ENCODE results near the gene PRPS1L1. TPM values are rescaled to one million over a fixed set of nuclear protein-coding genes. Genes with fewer than 3 reads are reported as not detected.

The PRPS1L1 gene
- total RNA-seq, 8 experiments from 2014 or later: 0.46 to 0.52 TPM; not detected in 6

DNA sequence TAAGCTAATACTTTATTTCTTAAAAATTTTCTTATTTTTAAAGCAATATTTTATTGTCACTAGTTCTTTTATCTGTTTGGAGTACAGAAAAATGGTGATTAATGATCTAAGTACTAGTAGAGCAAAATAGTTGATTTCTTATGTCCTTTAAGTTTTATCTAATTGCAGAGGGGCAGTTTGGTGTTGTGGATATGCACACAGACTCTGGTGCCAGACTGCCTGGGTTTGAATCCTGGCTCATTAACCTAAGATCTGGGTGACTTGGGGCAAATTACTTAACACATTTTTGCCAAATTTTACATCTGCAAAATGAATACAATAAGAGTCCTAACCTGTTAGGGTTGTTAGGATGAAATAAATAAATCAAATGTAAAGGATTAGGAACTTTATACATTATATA is 10.7 kb upstream of the PRPS1L1 start:
- no peaks in the 10 kb centered on the region for H3K4me1 ChIP-seq (replicated peaks in 1 of 2)
- H3K4me3 ChIP-seq: no peak overlapping the region
- peak in 1 of 8 experiments; percentile 21 for ATAC-seq (replicated peaks in 6 of 8)
- no peak overlapping the region for H3K27ac ChIP-seq
- in situ Hi-C loops (cut with MboI; ENCODE audit: low pct_unique_long_range_greater_than_20kb in 2 of 9, low sequenced_read_pairs in 9 of 9, unreplicated experiment in 9 of 9): no loop called here

DNA sequence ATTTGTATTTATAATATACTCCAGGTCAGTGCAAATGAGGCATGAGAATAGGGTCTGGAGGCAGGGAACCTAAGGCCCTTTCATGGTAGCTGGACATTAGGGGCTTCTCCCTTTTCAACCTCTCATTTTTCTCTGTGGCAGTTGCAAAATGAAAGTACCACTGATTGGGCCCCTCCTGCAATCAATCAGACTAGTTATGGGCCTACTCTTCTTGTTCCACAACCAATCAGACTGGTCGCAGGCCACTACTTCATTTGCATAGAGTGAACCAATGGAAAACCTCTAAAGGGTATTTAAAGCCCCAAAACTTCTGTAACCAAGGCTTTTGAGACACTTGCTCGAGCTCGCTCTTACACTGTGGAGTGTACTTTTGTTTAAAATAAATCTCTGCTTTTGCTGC is 10.0 kb upstream of the PRPS1L1 start:
- no peak for ATAC-seq (replicated peaks in 6 of 8)
- Histone ChIP-seq H3K27ac (no peak overlapping the region), H3K4me1 (replicated peaks in 1 of 2) (no peaks in the 10 kb centered on the region), H3K4me3 (no peak overlapping the region)
- 60 to 100% (median 94%) methylated on average over 1 to 3 of the region's 3 CpGs; no CpG with 5 or more reads in 2 of the 10 experiments for WGBS, 10 experiments
- in situ Hi-C loops (cut with MboI; ENCODE audit: low pct_unique_long_range_greater_than_20kb in 2 of 9, low sequenced_read_pairs in 9 of 9, unreplicated experiment in 9 of 9): no loop called here

DNA sequence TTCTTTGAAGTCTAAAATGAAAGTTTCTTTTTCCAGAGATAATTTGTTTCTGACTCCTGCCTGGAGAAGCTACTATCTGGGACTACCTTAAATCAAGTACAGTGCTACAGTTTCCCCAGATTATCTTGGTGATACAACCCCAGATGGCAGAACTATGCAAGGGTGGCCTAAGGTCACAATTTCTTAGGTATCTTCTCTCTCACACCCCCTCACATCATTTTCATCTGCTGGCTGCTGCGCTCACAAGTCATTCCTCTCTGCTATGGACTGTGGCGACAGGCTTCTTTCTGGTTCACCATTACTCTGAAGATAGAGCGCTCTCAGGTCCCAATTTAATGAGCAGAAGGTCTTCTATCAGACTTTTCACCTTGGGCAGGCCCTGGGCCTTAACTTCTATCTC is 9.1 kb upstream of the PRPS1L1 start:
- 67 to 92% (median 82%) methylated on average over 1 to 3 of the region's 3 CpGs; no CpG with 5 or more reads in 6 of the 10 experiments for WGBS, 10 experiments
- Histone ChIP-seq H3K4me1 (replicated peaks in 1 of 2) (no peaks in the 10 kb centered on the region), H3K27ac (no peak overlapping the region), H3K4me3 (no peak overlapping the region)
- in situ Hi-C loops (cut with MboI; ENCODE audit: low pct_unique_long_range_greater_than_20kb in 2 of 9, low sequenced_read_pairs in 9 of 9, unreplicated experiment in 9 of 9): no loop called here
- no peak for ATAC-seq (replicated peaks in 6 of 8)

DNA sequence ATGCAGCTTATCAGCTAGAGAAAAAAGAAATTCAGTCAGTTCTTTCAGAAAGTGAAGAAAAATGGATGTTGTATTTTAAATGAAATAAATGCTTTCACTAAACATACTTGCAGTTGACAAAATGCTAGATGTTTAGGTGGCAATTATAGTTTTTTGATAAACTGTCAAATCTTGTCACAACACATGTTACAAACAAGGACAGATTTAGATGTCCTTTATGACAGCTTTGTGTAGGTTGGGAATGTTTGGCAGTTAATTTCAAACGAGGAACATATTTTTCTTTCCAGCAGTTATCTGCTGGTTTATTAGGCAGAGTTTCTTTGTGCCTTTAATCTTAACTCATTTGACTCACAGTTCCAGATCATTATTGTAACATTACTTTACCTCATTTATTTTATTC is 3.1 kb upstream of the PRPS1L1 start:
- no peak for ATAC-seq (replicated peaks in 6 of 8)
- H3K4me1 ChIP-seq (replicated peaks in 1 of 2): no peaks in the 10 kb centered on the region
- in situ Hi-C loops (cut with MboI; ENCODE audit: low pct_unique_long_range_greater_than_20kb in 2 of 9, low sequenced_read_pairs in 9 of 9, unreplicated experiment in 9 of 9): no loop called here
- H3K27ac ChIP-seq: no peak overlapping the region
- H3K4me3 ChIP-seq: no peak overlapping the region
- 0 to 80% (median 42%) methylated on average over 1 of the region's 1 CpG; no CpG with 5 or more reads in 4 of the 10 experiments for WGBS, 10 experiments

DNA sequence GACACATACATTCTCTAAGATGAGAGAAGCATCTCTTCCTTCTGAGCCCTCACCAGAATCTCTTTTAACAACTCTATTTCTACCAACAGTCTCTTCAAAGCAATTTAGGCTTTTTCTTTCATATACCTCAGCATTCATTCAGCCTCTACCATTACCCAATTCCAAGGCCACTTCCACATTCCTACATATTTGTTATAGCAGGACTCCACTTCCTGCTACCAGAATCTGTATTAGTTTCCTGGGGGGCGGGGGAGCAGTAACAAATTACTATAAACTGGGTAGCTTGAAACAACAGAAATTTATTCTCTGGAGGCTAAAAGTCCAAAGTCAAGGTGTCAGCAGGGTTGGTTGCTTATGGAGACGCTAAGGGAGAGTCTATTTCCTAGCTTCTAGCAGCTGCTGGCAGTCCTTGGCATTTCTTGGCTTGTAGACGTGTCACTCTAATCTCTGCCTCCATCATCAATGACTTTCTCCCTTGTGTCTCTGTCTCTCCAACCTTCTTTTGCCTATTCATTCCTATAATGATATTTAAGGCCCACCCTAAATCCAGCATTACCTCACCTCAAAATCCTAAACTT is 7.4 kb downstream of the PRPS1L1 start:
- WGBS, 10 experiments: 60 to 100% (median 68%) methylated on average over 1 to 3 of the region's 3 CpGs; no CpG with 5 or more reads in 4 of the 10 experiments
- H3K27ac ChIP-seq: no peak overlapping the region
- in situ Hi-C loops (cut with MboI; ENCODE audit: low pct_unique_long_range_greater_than_20kb in 2 of 9, low sequenced_read_pairs in 9 of 9, unreplicated experiment in 9 of 9): no loop called here
- no peaks in the 10 kb centered on the region for H3K4me1 ChIP-seq (replicated peaks in 1 of 2)
- ATAC-seq (replicated peaks in 6 of 8): peak in 1 of 8 experiments; percentile 15
- H3K4me3 ChIP-seq: no peak overlapping the region

DNA sequence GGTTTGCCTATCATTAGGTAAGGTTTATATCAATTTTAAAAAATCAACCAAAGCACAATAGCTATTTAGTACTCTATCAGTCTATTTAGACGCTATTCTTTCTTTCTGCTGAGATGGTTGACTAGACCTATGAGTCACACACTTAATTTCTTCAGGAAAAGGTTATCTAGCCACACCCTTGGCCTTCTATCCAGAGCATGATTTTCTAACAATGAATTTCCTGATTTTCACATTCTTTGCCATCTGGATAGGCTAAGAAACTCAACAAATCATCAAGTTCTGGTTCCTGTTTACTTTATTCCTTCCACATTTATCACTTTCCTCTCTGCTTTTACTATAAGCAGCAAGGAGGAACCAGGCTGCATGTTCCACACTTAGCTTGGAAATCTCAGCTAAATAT is 8.1 kb downstream of the PRPS1L1 start:
- no peak overlapping the region for H3K4me3 ChIP-seq
- no peak overlapping the region for H3K27ac ChIP-seq
- 0 to 100% (median 84%) methylated on average over 1 of the region's 1 CpG; no CpG with 5 or more reads in 2 of the 10 experiments for WGBS, 10 experiments
- ATAC-seq (replicated peaks in 6 of 8): peak in 2 of 8 experiments; percentile 91 to 94
- no peaks in the 10 kb centered on the region for H3K4me1 ChIP-seq (replicated peaks in 1 of 2)
- in situ Hi-C loops (cut with MboI; ENCODE audit: low pct_unique_long_range_greater_than_20kb in 2 of 9, low sequenced_read_pairs in 9 of 9, unreplicated experiment in 9 of 9): no loop called here

DNA sequence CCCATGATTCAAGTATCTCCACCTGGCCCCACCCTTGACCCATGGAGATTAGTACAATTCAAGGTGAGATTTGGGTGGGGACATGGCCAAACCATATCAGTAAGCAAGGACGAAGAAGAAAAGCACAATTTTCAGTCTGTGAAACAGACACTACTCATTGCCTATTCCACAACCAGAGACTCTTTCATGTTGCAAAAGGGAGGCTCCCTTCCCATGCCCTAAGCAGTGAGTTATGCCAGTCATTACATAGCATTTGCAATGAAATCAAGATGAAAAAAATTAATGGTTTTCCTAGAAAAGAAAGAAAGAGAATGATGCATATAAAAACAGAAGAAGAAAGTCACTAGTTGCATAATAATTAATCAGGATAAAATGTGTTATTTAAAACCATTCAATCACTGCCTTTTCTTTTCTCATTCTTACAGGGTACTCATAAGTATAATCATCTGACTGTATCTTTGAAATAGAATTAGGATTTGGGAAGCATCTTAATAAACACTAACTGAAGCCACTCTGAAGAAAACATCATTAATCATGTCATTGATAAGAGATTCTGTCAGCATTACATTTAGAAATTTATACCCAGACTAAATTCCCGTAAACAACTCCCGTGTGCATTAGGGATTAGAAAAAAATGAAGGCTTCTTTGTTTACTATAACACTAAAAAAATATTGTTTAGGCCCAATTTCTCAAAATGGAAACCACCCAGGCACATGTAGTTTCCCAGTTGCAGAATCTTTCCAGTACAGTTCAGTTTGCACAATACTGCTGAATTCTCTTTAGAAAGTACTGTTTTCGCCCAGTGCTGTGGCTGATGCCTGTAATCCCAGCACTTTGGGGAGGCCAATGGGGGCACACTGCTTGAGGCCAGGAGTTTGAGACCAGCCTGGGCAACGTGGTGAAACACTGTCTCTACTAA is 9.1 kb downstream of the PRPS1L1 start:
- H3K4me3 ChIP-seq: no peak overlapping the region
- ATAC-seq (replicated peaks in 6 of 8): peak in 2 of 8 experiments; percentile 29 to 53
- no peak overlapping the region for H3K27ac ChIP-seq
- in situ Hi-C loops (cut with MboI; ENCODE audit: low pct_unique_long_range_greater_than_20kb in 2 of 9, low sequenced_read_pairs in 9 of 9, unreplicated experiment in 9 of 9): no loop called here
- WGBS, 10 experiments: 31 to 100% (median 75%) methylated on average over 1 to 5 of the region's 5 CpGs
- H3K4me1 ChIP-seq (replicated peaks in 1 of 2): no peaks in the 10 kb centered on the region

DNA sequence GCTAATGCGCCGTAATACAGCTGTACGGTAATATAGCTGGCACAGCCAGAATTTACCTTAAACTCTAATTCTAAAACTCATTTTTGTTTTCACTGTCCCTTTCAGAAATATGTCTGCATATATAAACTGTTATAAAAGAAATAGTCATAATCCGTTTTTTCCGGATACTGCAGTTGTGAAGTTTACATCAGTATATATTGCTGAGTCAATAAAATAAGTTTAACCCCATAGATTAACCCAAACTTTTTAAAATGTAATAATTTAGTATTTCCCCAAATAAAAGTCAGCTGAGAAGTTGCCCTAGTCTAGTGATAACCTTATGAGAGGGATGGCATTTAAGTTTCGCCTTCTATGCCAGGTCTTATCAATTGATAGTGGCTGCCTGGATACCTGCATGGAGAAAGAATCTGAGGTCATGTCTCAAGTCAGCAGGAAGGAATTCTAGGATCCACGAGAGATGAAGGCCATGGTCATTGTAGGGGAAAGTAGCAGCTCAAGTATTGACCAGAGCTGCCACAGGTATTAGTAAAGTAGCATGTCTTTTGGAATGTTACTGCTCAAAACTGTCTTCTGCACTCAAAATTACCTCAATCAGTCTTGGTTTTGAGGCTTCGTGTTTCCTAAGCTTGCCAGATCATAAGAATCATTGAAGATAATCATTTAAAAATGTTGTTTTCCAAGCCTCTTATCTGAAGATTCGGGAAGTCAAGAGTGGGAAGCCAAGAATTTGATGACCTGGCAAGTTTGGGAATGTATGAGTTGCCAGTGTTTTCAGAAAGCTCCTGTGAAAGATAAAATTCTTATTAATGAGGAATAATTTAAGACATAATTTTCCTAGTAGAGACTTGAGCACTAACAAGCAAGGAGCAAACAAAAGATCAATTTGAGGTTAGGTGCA is 10.8 kb downstream of the PRPS1L1 start:
- no peak overlapping the region for H3K4me3 ChIP-seq
- no peaks in the 10 kb centered on the region for H3K4me1 ChIP-seq (replicated peaks in 1 of 2)
- no peak for ATAC-seq (replicated peaks in 6 of 8)
- in situ Hi-C loops (cut with MboI; ENCODE audit: low pct_unique_long_range_greater_than_20kb in 2 of 9, low sequenced_read_pairs in 9 of 9, unreplicated experiment in 9 of 9): no loop called here
- no peak overlapping the region for H3K27ac ChIP-seq
- WGBS, 10 experiments: 76 to 94% (median 85%) methylated on average over 2 to 9 of the region's 9 CpGs

DNA sequence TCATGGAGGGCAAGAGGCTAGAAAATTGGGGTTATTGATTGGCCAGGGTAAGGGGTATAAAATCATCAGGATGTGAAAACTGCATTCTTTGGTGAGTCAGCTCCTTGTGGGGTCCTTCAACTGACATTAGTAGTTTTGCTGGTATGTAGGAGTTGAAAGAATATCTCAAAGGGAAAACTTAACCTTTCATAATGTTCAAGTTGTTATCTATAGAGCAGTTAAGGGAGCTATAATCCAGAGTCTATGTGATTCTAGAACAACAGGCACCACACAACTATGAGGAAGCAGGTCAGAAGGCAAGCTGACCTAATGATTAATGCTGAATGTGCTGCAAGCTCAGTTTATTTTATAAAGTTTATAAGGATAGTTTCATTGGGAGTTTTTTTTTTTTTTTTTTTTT is 13.7 kb downstream of the PRPS1L1 start:
- Histone ChIP-seq H3K4me1 (replicated peaks in 1 of 2) (no peaks in the 10 kb centered on the region), H3K27ac (no peak overlapping the region), H3K4me3 (no peak overlapping the region)
- no peak for ATAC-seq (replicated peaks in 6 of 8)
- in situ Hi-C loops (cut with MboI; ENCODE audit: low pct_unique_long_range_greater_than_20kb in 2 of 9, low sequenced_read_pairs in 9 of 9, unreplicated experiment in 9 of 9): no loop called here

DNA sequence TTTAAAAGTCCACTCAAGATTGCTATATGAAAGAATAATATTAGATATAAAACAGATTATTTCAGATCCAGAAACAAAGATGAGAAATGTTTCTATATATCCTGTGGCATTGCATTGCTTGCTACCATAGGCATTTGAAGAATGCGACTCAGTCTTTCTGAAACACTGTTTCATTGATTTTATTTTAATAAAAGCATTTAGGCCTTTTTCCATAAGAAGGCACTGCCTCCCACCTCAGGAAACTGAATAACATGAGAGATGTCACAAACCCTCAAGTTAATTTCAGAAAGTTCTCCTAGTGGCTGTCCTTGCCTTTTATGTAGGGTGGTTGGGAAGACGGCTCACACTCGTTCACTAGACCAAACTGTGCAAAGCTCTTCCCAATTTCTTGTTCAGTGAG is 23.3 kb downstream of the PRPS1L1 start:
- WGBS, 10 experiments: 34 to 93% (median 72%) methylated on average over 1 to 3 of the region's 3 CpGs; no CpG with 5 or more reads in 2 of the 10 experiments
- no peak overlapping the region for H3K27ac ChIP-seq
- in situ Hi-C loops (cut with MboI; ENCODE audit: low pct_unique_long_range_greater_than_20kb in 2 of 9, low sequenced_read_pairs in 9 of 9, unreplicated experiment in 9 of 9): no loop called here
- no peak for ATAC-seq (replicated peaks in 6 of 8)
- H3K4me3 ChIP-seq: no peak overlapping the region
- no peaks in the 10 kb centered on the region for H3K4me1 ChIP-seq (replicated peaks in 1 of 2)

DNA sequence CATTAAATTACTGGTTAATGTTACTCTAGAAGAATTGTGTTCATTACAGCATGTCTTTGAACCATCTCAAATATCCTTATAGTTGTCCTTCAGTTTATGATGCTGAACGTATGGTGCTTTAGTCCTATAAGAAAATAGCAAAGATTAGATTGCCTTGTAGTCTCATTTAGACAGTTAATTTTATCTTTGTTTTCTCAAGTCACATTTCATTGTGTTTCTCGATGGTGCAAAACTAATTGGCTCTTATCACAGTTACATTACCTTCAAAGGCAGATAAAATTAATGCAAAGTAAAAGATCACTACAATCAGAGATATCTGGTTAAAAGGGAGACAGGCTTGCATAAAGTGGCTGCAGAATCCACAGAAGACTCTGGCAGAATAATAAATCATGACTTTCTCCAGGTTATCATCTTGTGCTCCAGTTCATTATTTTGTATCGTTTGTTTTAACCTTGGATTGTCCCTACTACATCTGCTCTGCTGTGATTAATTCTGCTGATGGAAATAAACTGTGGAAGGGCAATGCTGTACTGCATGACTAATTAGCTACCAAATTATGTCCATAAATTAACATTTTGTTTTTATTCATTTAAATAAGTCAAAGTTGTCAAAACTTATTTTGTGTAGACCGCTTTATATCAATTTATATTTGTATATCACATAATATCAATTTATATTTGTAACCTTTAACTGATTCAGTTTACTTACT is 24.2 kb downstream of the PRPS1L1 start:
- in situ Hi-C loops (cut with MboI; ENCODE audit: low pct_unique_long_range_greater_than_20kb in 2 of 9, low sequenced_read_pairs in 9 of 9, unreplicated experiment in 9 of 9): no loop called here
- Histone ChIP-seq H3K4me1 (replicated peaks in 1 of 2) (no peaks in the 10 kb centered on the region), H3K27ac (no peak overlapping the region), H3K4me3 (no peak overlapping the region)
- ATAC-seq (replicated peaks in 6 of 8): peak in 3 of 8 experiments; percentile 55 to 72 (median 64)
- 33 to 82% (median 64%) methylated on average over 1 to 4 of the region's 4 CpGs for WGBS, 10 experiments

DNA sequence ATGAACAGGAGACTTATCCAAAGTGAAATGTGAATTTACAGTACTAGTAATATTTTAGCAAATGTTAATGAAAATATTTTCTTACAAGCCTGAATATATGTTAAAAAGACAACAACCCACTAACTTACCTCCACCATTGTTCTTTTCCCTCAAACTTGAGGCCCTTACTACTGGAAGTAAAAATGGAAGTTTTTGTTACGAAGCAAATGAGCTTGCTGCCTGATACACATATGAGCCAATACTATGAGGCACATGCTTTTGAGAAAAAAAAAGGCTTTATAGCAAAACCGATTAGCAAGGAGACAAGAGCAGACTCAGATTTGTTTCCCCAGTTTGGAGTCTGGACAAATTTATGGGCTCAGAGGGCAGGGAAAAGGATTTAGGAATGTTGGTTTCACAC is 29.0 kb downstream of the PRPS1L1 start:
- no peak overlapping the region for H3K27ac ChIP-seq
- ATAC-seq (replicated peaks in 6 of 8): no peak
- peaks cover 4 to 9% of the 10 kb centered on the region in 2 donors for H3K4me1 ChIP-seq (replicated peaks in 1 of 2)
- WGBS, 10 experiments: 17 to 100% (median 87%) methylated on average over 1 to 2 of the region's 2 CpGs; no CpG with 5 or more reads in 2 of the 10 experiments
- no peak overlapping the region for H3K4me3 ChIP-seq
- in situ Hi-C loops (cut with MboI; ENCODE audit: low pct_unique_long_range_greater_than_20kb in 2 of 9, low sequenced_read_pairs in 9 of 9, unreplicated experiment in 9 of 9): loop anchor here in 2 of 9 experiments (25.0 kb wide), 2 partner anchors 314 to 339 kb away; no protein-coding TSS in a partner anchor

All from motor neuron (in vitro differentiated cells).